NB4 (cell line): ENCODE measurements around the gene DPYSL4.

Experiments
- DNase-seq: peaks from one replicate; pipeline ENCODE4 v3.0.0; 2010; ENCODE audit warnings: low read depth
- H3K4me3 ChIP-seq: one replicate; pipeline ENCODE4 v1.5.1; 2011; ENCODE audit warnings: mild to moderate bottlenecking, low read depth, low read length, moderate library complexity
- CTCF ChIP-seq: IDR thresholded peaks from one replicate; pipeline ENCODE4 v1.5.1; 2012; ENCODE audit warnings: low read depth, low read length
- MAX ChIP-seq: IDR thresholded peaks from 2 replicates; pipeline ENCODE4 v1.6.1; 2011; ENCODE audit warnings: low read depth, low read length
- MYC ChIP-seq: IDR thresholded peaks from 2 replicates; pipeline ENCODE4 v1.6.1; 2011; ENCODE audit warnings: low read depth, low read length
- POLR2A ChIP-seq: IDR thresholded peaks from 2 replicates; pipeline ENCODE4 v1.6.1; 2011; ENCODE audit warnings: mild to moderate bottlenecking; ENCODE audit not compliant: insufficient read length; ENCODE audit errors: extremely low read depth

DPYSL4 gene

GRCh38 chr10:132240156-132240555 lies 53.4 kb downstream of the DPYSL4 start:
- no peak for TF ChIP-seq MYC
- no peak for DNase-seq
- H3K4me3 ChIP-seq, result no peak overlapping the region

- DNase-seq, result no peak
- TF ChIP-seq MAX (no peak), MYC (no peak), POLR2A (no peak), CTCF (no peak)
- H3K4me3 ChIP-seq, result no peak overlapping the region
Observed at GRCh38 chr10:132240581-132240980, 53.8 kb downstream of the DPYSL4 start.

GRCh38 chr10:132241086-132241485 lies 54.3 kb downstream of the DPYSL4 start:
- DNase-seq, result no peak
- TF ChIP-seq MYC (no peak), MAX (no peak), POLR2A (no peak), CTCF (no peak)
- no peak overlapping the region for H3K4me3 ChIP-seq

GRCh38 chr10:132241496-132241895 lies 54.7 kb downstream of the DPYSL4 start:
- DNase-seq, result no peak
- TF ChIP-seq MAX (no peak), CTCF (no peak), POLR2A (no peak), MYC (no peak)
- no peak overlapping the region for H3K4me3 ChIP-seq

- H3K4me3 ChIP-seq, result no peak overlapping the region
- no peak for DNase-seq
- no peak for TF ChIP-seq POLR2A
- no peak for TF ChIP-seq MAX
- no peak for TF ChIP-seq CTCF
- no peak for TF ChIP-seq MYC
Observed at GRCh38 chr10:132242103-132242840, 55.5 kb downstream of the DPYSL4 start.

GRCh38 chr10:132243141-132243540 lies 56.4 kb downstream of the DPYSL4 start:
- no peak for TF ChIP-seq POLR2A
- no peak for TF ChIP-seq MYC
- TF ChIP-seq CTCF, result no peak
- DNase-seq, result no peak
- no peak overlapping the region for H3K4me3 ChIP-seq
